Epidermal melanocyte (primary cell): ENCODE measurements around the gene FBRS.
A peak's percentile ranks its signal among the peaks of the same experiment; 100 is the strongest.
"Not testable (repeated sequence)": the region's sequence is repeated elsewhere in the genome, so short reads cannot be mapped to it uniquely, and the experiment has no call there.

ENCODE experiments used
- DNase-seq: peaks from one replicate; pipeline ENCODE4 v3.0.0; 2011; ENCODE audit warnings: low spot score; ENCODE audit not compliant: insufficient read length

Gene FBRS

DNA sequence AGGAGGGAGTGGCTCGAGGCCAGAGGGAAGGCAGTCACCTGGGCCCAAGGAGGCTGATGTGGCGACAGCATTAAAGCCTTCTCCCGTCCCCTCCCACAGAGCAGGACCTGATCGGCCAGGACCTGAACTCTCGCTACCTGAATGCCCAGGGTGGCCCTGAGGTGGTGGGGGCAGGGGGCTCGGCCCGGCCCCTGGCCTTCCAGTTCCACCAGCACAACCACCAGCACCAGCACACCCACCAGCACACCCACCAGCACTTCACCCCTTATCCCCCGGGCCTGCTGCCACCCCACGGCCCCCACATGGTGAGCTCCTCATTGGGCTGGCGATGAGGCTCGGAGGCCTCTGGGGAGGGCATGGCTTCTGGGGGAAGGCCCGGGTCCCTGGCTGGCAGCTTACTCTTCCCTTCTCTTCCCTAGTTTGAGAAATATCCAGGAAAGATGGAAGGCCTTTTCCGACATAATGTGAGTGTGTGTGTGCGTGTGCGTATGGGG is 6.4 kb downstream of the FBRS start:
- peak; percentile 8 for DNase-seq

DNA sequence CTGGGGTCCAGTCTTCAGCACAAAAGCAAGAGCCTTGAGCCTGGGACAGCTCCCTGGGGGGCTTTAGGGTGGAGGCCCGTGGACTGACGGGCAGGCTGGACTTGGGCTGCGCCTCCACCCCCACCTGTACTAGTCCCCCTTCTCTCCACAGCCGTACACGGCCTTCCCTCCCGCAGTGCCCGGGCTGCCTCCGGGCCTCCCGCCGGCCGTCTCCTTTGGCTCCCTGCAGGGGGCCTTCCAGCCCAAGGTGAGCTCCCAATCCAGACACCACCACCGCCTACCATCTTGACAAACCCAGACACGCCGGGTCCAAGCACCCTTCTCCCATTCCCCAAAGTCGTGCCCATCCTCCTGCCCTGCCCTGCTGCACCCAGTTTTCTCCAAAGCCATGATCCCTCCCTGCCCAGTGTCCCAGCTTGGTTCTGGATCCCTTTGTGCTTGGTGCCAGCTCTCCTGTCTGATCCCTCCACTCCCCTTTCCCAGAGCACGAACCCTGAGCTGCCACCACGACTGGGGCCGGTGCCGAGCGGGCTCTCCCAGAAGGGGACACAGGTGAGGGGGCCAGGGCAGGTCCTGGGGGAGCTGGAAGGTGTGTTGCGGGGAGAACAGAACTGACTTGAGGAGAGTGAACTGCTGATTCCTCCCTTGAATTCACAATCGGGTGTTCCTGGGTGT is 7.1 kb downstream of the FBRS start:
- peak; percentile 10 for DNase-seq

- DNase-seq: no peak
These were observed 7.6 kb downstream of the FBRS start for GRCh38 chr16:30665830-30666190.

DNA sequence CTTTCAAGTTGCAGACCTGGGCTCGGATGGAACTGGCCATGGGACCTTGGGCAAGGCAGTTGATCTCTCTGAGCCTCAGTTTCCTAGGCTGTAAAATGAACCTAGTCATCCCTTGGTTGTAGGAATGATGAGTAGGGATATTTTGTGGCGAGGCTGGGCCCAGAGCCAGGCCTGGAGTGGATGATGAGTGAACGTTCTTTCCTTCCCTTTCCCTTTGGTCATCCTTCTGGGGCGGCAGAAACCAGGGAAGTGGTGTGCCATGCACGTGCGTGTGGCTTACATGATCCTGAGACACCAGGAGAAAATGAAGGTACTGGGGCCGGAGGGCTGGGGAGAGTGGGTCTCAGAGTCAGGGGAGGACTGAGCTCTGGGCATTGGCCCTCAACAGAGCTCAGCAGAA is 8.4 kb downstream of the FBRS start:
- DNase-seq: no peak

- DNase-seq: peak; percentile 10
These were observed 9.2 kb downstream of the FBRS start for GRCh38 chr16:30667361-30667905.

DNA sequence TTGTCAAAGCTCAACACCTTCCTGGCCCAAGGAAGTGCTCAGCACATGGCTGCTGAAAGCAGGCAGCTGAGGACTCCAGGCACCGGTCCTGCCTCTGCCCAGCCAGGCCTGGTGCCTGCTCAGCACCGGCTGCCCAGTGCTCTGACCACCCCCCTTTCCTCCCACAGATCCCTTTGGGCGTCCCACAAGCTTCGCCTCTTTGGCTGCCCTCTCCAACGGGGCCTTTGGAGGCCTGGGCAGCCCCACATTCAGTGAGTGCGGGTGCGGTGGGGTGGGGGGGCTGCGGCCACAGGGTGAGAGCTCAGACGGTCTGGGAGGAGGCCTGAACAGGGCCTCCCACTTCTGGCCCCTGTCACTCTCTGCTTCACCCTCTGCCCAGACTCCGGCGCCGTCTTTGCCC is 10.2 kb downstream of the FBRS start:
- DNase-seq: peak; percentile 3

GRCh38 chr16:30669026-30669902 is 11.0 kb downstream of the FBRS start:
- peak; percentile 3 for DNase-seq

GRCh38 chr16:30669903-30670824 is 11.9 kb downstream of the FBRS start:
- DNase-seq: no peak

GRCh38 chr16:30675143-30675542 is 16.9 kb downstream of the FBRS start:
- no peak for DNase-seq

GRCh38 chr16:30677931-30678585 is 19.8 kb downstream of the FBRS start:
- no peak for DNase-seq

DNA sequence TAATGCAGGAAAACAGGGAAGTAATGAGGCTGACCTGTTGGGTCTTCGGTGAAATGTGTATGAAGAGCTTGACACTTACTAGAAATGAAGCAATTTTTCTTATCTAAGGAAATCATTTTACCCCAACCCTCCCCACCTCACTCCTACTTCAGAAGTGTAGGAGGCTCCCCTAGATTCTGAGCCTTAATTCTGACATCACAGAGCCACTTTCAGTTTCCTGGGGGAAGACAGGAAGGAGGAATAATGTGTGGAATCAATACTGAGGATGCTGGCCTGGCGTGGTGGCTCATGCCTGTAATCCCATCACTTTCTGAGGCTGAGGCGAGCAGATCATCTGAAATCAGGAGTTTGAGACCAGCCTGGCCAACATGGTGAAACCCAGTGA is 20.3 kb downstream of the FBRS start:
- no peak for DNase-seq

- no peak for DNase-seq
These were observed 22.1 kb downstream of the FBRS start for GRCh38 chr16:30680326-30680725.

GRCh38 chr16:30688701-30689100 is 30.5 kb downstream of the FBRS start:
- no peak for DNase-seq

- DNase-seq: no peak
These were observed 33.7 kb downstream of the FBRS start for GRCh38 chr16:30691907-30692306.

DNA sequence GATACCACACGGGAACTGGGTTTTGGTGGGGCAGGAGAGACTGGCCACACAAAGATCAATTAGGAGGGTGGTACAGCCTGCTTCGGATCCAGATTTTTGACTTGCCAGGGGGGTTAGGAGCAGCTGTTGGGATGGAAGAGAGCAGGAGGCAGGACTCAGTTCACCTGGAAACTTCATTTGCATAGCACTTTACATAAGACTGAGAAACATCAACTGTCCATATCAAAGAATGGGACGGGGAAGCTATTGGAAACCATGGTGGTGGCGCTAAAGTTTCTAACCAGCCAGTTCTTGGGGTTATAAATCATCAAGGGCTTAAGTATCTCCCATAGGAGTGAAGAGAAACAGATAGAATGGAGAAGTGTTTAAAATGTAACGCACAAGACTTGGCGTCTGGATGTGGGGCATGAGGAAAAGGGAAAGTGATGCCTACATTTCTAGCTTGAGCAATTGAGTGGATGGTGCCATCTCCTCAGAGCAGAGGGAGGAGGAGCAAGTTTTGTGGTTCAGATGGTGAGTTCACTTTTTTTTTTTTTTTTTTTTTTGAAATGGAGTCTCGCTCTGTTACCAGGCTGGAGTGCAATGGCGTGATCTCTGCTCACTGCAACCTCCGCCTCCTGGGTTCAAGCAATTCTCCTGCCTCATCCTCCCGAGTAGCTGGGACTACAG is 34.3 kb downstream of the FBRS start:
- DNase-seq: no peak

DNA sequence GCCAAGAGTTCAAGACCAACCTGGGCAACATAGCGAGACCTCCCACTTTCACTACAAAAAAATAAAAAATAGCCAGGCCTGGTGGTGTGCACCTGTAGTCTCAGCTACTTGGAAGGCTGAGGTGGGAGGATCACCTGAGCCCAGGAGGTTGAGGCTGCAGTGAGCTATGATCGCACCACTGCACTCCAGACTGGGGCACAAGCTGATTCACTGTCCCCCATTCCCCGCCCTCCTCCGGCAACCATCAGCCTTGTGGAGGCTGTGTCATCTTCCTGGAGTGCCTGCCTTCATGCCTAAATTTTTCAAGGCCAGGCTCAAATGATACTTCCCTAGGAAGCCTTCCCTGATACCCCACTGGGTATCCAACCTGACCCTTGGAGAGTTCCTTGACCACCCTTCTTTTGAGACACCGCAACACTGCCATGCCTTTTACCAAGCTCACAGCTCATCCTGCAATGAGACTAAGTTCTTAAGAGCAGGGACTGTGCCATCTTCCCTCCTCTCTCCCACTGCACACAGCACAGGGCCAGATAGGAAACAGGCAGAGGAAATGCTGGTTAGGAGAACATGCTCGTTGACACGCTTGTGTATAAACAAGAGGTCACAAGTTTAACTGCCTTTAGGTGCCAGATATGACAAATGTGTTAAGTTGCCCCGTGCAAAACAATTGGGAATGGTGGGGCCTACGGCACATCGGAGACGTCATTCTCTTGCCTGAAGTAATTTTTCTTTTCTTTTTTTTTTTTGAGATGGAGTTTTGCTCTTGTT is 36.9 kb downstream of the FBRS start:
- DNase-seq: no peak

DNA sequence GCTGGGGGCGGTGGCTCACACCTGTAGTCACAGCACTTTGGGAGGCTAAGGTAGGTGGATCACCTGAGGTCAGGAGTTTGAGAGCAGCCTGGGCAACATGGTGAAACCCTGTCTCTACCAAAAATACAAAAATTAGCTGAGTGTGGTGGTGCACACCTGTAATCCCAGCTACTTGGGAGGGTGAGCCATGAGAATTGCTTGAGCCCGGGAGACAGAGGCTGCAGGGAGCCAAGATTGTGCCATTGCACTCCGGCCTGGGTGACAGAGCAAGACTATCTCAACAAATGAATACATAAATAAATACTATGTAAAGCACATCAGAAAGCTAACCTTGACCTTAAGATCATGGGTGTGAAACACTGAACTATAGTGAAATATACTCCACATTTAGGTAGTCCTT is 38.4 kb downstream of the FBRS start:
- DNase-seq: not testable (repeated sequence)

- peak; percentile 91 for DNase-seq
These were observed 39.3 kb downstream of the FBRS start for GRCh38 chr16:30697264-30698138.
